ENCODE measurements around the gene ELAVL4.

GRCh38 chr1:50195205-50195604 is 86.5 kb downstream of the ELAVL4 start:
- no peak for TF ChIP-seq POLR2A (IDR thresholded peaks at IDR 0.05)
- TF ChIP-seq CTCF (IDR thresholded peaks at IDR 0.05) = no peak
- no peak for TF ChIP-seq EP300 (IDR thresholded peaks at IDR 0.05)

All from ovary (tissue), 3 donors.